Left lung (tissue), 10 donors: ENCODE measurements around the gene TTLL12. TPM values are rescaled to one million over a fixed set of nuclear protein-coding genes. Genes with fewer than 3 reads are reported as not detected.
A peak's percentile ranks its signal among the peaks of the same experiment; 100 is the strongest.

ENCODE experiments used
- ATAC-seq: fragments of 200-7000 bp; cut with Tn5 transposase; one replicate; pipeline ENCODE4 v1.9.1; 2020; ENCODE audit warnings: moderate library complexity
- DNase-seq, 4 donors: peaks; one replicate each; pipeline ENCODE4 v3.0.0-alpha.2; 2013 to 2020
- H3K27ac ChIP-seq, 2 donors: fragments of 200-600 bp; sonication (generic) in 1 of 2; one replicate each; pipeline versions ENCODE4 v1.5.0 to v1.8.0; 2020 to 2021
- H3K27me3 ChIP-seq, 2 donors: fragments of 200-600 bp; sonication (generic) in 1 of 2; one replicate each; pipeline versions ENCODE4 v1.5.0 to v1.8.0; 2020 to 2021
- H3K36me3 ChIP-seq, 2 donors: fragments of 200-600 bp; sonication (generic) in 1 of 2; one replicate each; pipeline versions ENCODE4 v1.5.0 to v1.8.0; 2020 to 2021
- H3K4me1 ChIP-seq, 2 donors: fragments of 200-600 bp; one replicate each; pipeline ENCODE4 v1.8.0; 2021
- H3K4me3 ChIP-seq, 2 donors: fragments of 200-600 bp; sonication (generic) in 1 of 2; one replicate each; pipeline versions ENCODE4 v1.5.0 to v1.8.0; 2020 to 2021; ENCODE audit warnings: mild to moderate bottlenecking in 1 of 2
- H3K9me3 ChIP-seq, 2 donors: fragments of 200-600 bp; sonication (generic) in 1 of 2; one replicate each; pipeline versions ENCODE4 v1.5.0 to v1.8.0; 2020 to 2021
- intact Hi-C, 2 donors: fragments of 100-400 bp; cut with DNase I; formaldehyde crosslinking; loops; one replicate each; pipeline versions ENCODE4 v1.11.2 to v1.14.2; 2022
- polyA plus RNA-seq, 6 donors: library from polyadenylated mRNA; unstranded; fragments of 120-200 nt; gene quantifications; one replicate each; pipeline ENCODE4 v1.2.1, GENCODE V29; 2013; ENCODE audit not compliant: insufficient read length in 6 of 6
- total RNA-seq, 2 donors: library from RNA; stranded (reverse); fragmentation: NEBNext Ultra II Directional; extraction: Animal tissue kit (Norgen Biotek cat#: 25700); gene quantifications; one replicate each; pipeline ENCODE4 v1.2.1, GENCODE V29; 2021
- TF ChIP-seq, protein P1 (sequence below), 2 donors: fragments of 200-600 bp; sonication (generic) in 1 of 2; IDR thresholded peaks; one replicate each; pipeline versions ENCODE4 v1.5.0 to v1.8.0; 2021; ENCODE audit warnings: antibody characterized with exemption in 2 of 2
- donor health status: DM: no; HTN: yes; CAD: no.
- donor health status: DM: no; HTN: no; CAD: no.

Gene TTLL12
- total and polyA plus RNA-seq, 8 donors = 18.3 to 42.1 (median 22.0) TPM

GRCh38 chr22:43167001-43167589 lies 19.8 kb downstream of the TTLL12 start:
- Histone ChIP-seq H3K36me3 (peaks cover 0 to 79% of the 10 kb centered on the region in 2 donors), H3K27ac (no peak overlapping the region), H3K4me1 (peaks cover 4 to 34% of the 10 kb centered on the region in 2 donors), H3K4me3 (no peak overlapping the region), H3K27me3 (no peaks in the 10 kb centered on the region), H3K9me3 (no peaks in the 10 kb centered on the region)
- TF ChIP-seq, protein P1, sequence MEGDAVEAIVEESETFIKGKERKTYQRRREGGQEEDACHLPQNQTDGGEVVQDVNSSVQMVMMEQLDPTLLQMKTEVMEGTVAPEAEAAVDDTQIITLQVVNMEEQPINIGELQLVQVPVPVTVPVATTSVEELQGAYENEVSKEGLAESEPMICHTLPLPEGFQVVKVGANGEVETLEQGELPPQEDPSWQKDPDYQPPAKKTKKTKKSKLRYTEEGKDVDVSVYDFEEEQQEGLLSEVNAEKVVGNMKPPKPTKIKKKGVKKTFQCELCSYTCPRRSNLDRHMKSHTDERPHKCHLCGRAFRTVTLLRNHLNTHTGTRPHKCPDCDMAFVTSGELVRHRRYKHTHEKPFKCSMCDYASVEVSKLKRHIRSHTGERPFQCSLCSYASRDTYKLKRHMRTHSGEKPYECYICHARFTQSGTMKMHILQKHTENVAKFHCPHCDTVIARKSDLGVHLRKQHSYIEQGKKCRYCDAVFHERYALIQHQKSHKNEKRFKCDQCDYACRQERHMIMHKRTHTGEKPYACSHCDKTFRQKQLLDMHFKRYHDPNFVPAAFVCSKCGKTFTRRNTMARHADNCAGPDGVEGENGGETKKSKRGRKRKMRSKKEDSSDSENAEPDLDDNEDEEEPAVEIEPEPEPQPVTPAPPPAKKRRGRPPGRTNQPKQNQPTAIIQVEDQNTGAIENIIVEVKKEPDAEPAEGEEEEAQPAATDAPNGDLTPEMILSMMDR (IDR thresholded peaks at IDR 0.05) = no peak
- DNase-seq (no peak), ATAC-seq (no peak)
- intact Hi-C loops = no loop called here

GRCh38 chr22:43166132-43166930 lies 20.6 kb downstream of the TTLL12 start:
- DNase-seq = no peak
- Histone ChIP-seq H3K36me3 (peaks cover 0 to 79% of the 10 kb centered on the region in 2 donors), H3K4me3 (no peak overlapping the region), H3K9me3 (no peaks in the 10 kb centered on the region), H3K27ac (no peak overlapping the region), H3K4me1 (peaks cover 4 to 34% of the 10 kb centered on the region in 2 donors), H3K27me3 (no peaks in the 10 kb centered on the region)
- intact Hi-C loops = no loop called here
- TF ChIP-seq, protein P1 (IDR thresholded peaks at IDR 0.05) = no peak
- ATAC-seq = no peak

DNA sequence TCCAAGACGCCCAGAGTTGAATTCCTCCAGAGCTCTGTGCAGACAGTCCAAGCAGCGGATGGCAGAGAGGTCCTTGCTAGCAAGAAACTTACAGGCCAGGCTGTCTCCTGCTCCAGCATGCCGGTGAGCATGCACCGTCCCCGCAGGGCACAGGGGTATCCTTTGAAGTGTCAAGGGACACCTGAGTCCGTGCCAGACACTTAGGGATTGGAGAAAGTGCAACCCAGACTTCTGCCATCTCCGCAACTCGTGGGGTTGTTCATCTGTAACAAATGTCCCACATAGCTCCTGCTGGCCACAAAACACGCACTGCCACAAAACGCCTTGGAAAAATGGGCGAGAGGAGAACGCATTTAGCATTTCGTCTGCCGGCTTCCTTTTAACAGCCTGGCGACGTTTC lies 22.3 kb downstream of the TTLL12 start:
- DNase-seq (no peak), ATAC-seq (no peak)
- Histone ChIP-seq H3K36me3 (peaks cover 0 to 79% of the 10 kb centered on the region in 2 donors), H3K27ac (no peak overlapping the region), H3K4me1 (peaks cover 4 to 40% of the 10 kb centered on the region in 2 donors), H3K4me3 (no peak overlapping the region), H3K9me3 (no peaks in the 10 kb centered on the region), H3K27me3 (no peaks in the 10 kb centered on the region)
- intact Hi-C loops = no loop called here
- TF ChIP-seq, protein P1 (IDR thresholded peaks at IDR 0.05) = no peak

DNA sequence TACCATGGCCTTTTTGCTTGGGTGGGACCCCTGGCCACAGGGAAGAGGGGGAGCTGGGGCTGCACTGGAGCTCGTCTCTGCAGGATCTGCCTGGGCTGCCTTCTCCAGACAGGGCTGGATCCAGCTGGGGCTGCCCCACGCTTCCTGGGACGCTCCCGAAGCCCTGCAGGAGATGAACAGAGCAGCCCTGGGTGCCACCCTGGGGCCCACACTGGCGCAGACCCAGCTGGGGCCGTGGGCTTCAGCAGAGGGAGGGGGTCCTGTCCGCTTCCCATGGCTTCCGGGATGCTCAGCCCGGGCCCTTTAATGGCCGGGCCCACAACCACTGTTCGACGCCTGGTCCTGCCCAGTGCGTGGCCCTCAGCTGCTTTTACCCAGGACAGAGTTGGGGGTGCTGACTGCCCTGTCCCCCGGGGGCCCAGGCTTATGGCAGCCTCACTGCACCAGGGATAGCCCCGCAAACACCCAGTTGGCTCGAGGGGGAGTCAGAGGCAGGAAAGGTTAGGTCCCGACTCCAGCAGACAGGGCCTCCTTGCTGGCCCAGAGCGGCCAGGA lies 23.6 kb downstream of the TTLL12 start:
- Histone ChIP-seq H3K36me3 (peaks cover 0 to 78% of the 10 kb centered on the region in 2 donors), H3K4me1 (peaks cover 4 to 52% of the 10 kb centered on the region in 2 donors), H3K4me3 (no peak overlapping the region), H3K27ac (peak overlapping the region in 1 of 2 donors; percentile 34), H3K27me3 (no peaks in the 10 kb centered on the region), H3K9me3 (no peaks in the 10 kb centered on the region)
- ATAC-seq (no peak), DNase-seq (no peak)
- TF ChIP-seq, protein P1 (IDR thresholded peaks at IDR 0.05) = no peak
- intact Hi-C loops = no loop called here
